ENCODE data around the gene TENM4. TPM values are rescaled to one million over a fixed set of nuclear protein-coding genes. Genes with fewer than 3 reads are reported as not detected.

The TENM4 gene
- total and polyA plus RNA-seq, 10 of the 15 experiments (the other 5 are each of a cell fraction or from before 2014, with no cell fraction given) = 0.03 to 0.12 (median 0.06) TPM; not detected in 7

DNA sequence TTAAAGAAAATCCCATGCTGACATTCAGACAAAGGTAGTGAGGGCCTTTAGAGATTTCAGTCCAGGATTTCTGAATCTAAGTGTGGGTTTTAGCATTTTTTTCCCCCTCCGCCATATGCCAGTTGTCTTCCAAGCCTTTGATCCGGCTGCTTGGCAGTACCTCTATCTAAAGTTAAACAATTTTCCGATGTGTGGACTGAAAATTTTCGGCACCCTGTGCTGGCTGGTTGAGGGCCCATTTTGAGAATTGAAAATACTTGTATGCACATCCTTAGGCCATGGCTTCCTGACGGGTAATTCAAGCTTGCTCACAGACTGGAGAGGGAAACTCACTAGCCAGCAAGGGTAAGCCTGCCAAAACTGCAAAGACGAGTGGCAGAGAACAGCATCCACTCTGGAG is 734.3 kb downstream of the TENM4 start:
- FAIRE-seq (no peak), ATAC-seq (no peak), DNase-seq (ENCODE audit: low read depth, low spot score) (no peak)
- no peak overlapping the region for H3K27ac ChIP-seq (ENCODE audit: control insufficient read depth, insufficient read depth)
- in situ Hi-C loops (cut with MboI) = no loop called here
- WGBS (ENCODE audit: insufficient coverage, insufficient replicate concordance, low lambda C conversion rate, missing lambda C conversion rate) = 24% methylated on average over 6 of the region's 6 CpGs
- H3K9ac ChIP-seq (ENCODE audit: control insufficient read depth, insufficient read depth, low read length) = no peak overlapping the region
- ChIA-PET CTCF (interaction anchor here (0.9 to 3.2 kb wide), 3 partner anchors 7 to 61 kb away, joined by 3 to 18 read pairs (median 3); no protein-coding TSS in a partner anchor), RAD21 (ENCODE audit: unreplicated experiment) (no interaction called here), POLR2A (no interaction called here), SMC1A (ENCODE audit: uncharacterized antibody, unreplicated experiment) (no interaction called here)
- H3K4me2 ChIP-seq (ENCODE audit: control insufficient read depth, insufficient read depth) = no peak overlapping the region
- H3K9me3 ChIP-seq (replicated peaks; ENCODE audit: control insufficient read depth, insufficient read depth, low read length) = no peaks in the 10 kb centered on the region
- no peak overlapping the region for H3K4me3 ChIP-seq
- H3K36me3 ChIP-seq (ENCODE audit: control insufficient read depth in 2 of 2, insufficient read depth in 2 of 2, low read length in 1 of 2) = no peaks in the 10 kb centered on the region
- no TSS peak for BruUV-seq (replicated peaks)
- H3K4me1 ChIP-seq (ENCODE audit: control insufficient read depth, insufficient read depth, low read length) = no peaks in the 10 kb centered on the region
- H2AFZ ChIP-seq (ENCODE audit: control insufficient read depth, low read depth, low read length) = no peak overlapping the region
- peaks cover 0 to 2% of the 10 kb centered on the region in 2 experiments; a peak in 3 of 4 replicates for H3K27me3 ChIP-seq (replicated peaks in 1 of 2; ENCODE audit: control insufficient read depth in 2 of 2, insufficient read depth in 2 of 2, low read length in 1 of 2)
- no peaks in the 10 kb centered on the region for H3K79me2 ChIP-seq (ENCODE audit: control insufficient read depth, insufficient read depth, low read length)
- intact Hi-C loops (cut with micrococcal nuclease; ENCODE audit: unreplicated experiment) = no loop called here
- no peaks in the 10 kb centered on the region for H4K20me1 ChIP-seq (ENCODE audit: control insufficient read depth, insufficient read depth)
- TF ChIP-seq RAD21 (IDR thresholded peaks at IDR 0.05; ENCODE audit: insufficient read depth, low read depth, low read length) (no peak), ZSCAN29 (IDR thresholded peaks at IDR 0.05) (no peak), BMI1 (IDR thresholded peaks at IDR 0.05; ENCODE audit: borderline replicate concordance) (no peak), NR2C1 (IDR thresholded peaks at IDR 0.05) (no peak), PKNOX1 (IDR thresholded peaks at IDR 0.05) (no peak), MYC (IDR thresholded peaks at IDR 0.05; ENCODE audit: insufficient read depth, insufficient read length, insufficient replicate concordance, low read length, severe bottlenecking) (no peak), ZNF384 (IDR thresholded peaks at IDR 0.05; ENCODE audit: borderline replicate concordance, low read depth, low read length) (no peak)

GRCh38 chr11:78704811-78705210 is 736.0 kb downstream of the TENM4 start:
- intact Hi-C loops (cut with micrococcal nuclease; ENCODE audit: unreplicated experiment) = no loop called here
- DNase-seq (ENCODE audit: low read depth, low spot score) (no peak), FAIRE-seq (no peak), ATAC-seq (no peak)
- Histone ChIP-seq H3K79me2 (ENCODE audit: control insufficient read depth, insufficient read depth, low read length) (no peaks in the 10 kb centered on the region), H3K4me3 (no peak overlapping the region), H3K36me3 (ENCODE audit: control insufficient read depth in 2 of 2, insufficient read depth in 2 of 2, low read length in 1 of 2) (no peaks in the 10 kb centered on the region), H2AFZ (ENCODE audit: control insufficient read depth, low read depth, low read length) (no peak overlapping the region), H3K27ac (ENCODE audit: control insufficient read depth, insufficient read depth) (no peak overlapping the region), H3K4me2 (ENCODE audit: control insufficient read depth, insufficient read depth) (no peak overlapping the region), H3K9me3 (replicated peaks; ENCODE audit: control insufficient read depth, insufficient read depth, low read length) (no peaks in the 10 kb centered on the region), H4K20me1 (ENCODE audit: control insufficient read depth, insufficient read depth) (no peaks in the 10 kb centered on the region), H3K4me1 (ENCODE audit: control insufficient read depth, insufficient read depth, low read length) (no peaks in the 10 kb centered on the region), H3K27me3 (replicated peaks in 1 of 2; ENCODE audit: control insufficient read depth in 2 of 2, insufficient read depth in 2 of 2, low read length in 1 of 2) (peaks cover 0 to 2% of the 10 kb centered on the region in 2 experiments; a peak in 2 of 4 replicates), H3K9ac (ENCODE audit: control insufficient read depth, insufficient read depth, low read length) (no peak overlapping the region)
- POLR2A ChIA-PET = no interaction called here
- RAD21 ChIA-PET (ENCODE audit: unreplicated experiment) = no interaction called here
- in situ Hi-C loops (cut with MboI) = no loop called here
- 27% methylated on average over 8 of the region's 8 CpGs for WGBS (ENCODE audit: insufficient coverage, insufficient replicate concordance, low lambda C conversion rate, missing lambda C conversion rate)
- BruUV-seq (replicated peaks) = no TSS peak
- SMC1A ChIA-PET (ENCODE audit: uncharacterized antibody, unreplicated experiment) = no interaction called here
- CTCF ChIA-PET = interaction anchor here (3.2 kb wide), 1 partner anchor 11 kb away, joined by 18 read pairs; no protein-coding TSS in a partner anchor
- TF ChIP-seq NRF1 (conservative IDR thresholded peaks at IDR 0.05; ENCODE audit: low read depth, low read length) (no peak), PBX3 (IDR thresholded peaks at IDR 0.05; ENCODE audit: insufficient replicate concordance, low read depth, low read length) (no peak), NFYB (IDR thresholded peaks at IDR 0.05; ENCODE audit: insufficient read depth, low read depth, low read length) (no peak)
- TF ChIP-seq, protein P1, sequence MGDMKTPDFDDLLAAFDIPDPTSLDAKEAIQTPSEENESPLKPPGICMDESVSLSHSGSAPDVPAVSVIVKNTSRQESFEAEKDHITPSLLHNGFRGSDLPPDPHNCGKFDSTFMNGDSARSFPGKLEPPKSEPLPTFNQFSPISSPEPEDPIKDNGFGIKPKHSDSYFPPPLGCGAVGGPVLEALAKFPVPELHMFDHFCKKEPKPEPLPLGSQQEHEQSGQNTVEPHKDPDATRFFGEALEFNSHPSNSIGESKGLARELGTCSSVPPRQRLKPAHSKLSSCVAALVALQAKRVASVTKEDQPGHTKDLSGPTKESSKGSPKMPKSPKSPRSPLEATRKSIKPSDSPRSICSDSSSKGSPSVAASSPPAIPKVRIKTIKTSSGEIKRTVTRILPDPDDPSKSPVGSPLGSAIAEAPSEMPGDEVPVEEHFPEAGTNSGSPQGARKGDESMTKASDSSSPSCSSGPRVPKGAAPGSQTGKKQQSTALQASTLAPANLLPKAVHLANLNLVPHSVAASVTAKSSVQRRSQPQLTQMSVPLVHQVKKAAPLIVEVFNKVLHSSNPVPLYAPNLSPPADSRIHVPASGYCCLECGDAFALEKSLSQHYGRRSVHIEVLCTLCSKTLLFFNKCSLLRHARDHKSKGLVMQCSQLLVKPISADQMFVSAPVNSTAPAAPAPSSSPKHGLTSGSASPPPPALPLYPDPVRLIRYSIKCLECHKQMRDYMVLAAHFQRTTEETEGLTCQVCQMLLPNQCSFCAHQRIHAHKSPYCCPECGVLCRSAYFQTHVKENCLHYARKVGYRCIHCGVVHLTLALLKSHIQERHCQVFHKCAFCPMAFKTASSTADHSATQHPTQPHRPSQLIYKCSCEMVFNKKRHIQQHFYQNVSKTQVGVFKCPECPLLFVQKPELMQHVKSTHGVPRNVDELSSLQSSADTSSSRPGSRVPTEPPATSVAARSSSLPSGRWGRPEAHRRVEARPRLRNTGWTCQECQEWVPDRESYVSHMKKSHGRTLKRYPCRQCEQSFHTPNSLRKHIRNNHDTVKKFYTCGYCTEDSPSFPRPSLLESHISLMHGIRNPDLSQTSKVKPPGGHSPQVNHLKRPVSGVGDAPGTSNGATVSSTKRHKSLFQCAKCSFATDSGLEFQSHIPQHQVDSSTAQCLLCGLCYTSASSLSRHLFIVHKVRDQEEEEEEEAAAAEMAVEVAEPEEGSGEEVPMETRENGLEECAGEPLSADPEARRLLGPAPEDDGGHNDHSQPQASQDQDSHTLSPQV (IDR thresholded peaks at IDR 0.05) = no peak
